Adrenal gland (tissue), 12 donors: ENCODE results near the gene BHLHE40. TPM values are rescaled to one million over a fixed set of nuclear protein-coding genes. Genes with fewer than 3 reads are reported as not detected.
A peak's percentile ranks its signal among the peaks of the same experiment; 100 is the strongest.

Experiments
- DNase-seq, 7 donors: peaks; one replicate each; pipeline ENCODE4 v3.0.0-alpha.2; 2019 to 2020
- H3K27ac ChIP-seq, 5 donors: fragments of 200-600 bp; sonication (generic) in 4 of 5; 1 replicate in 3 of 5; 2 replicates in 2 of 5; pipeline versions ENCODE4 v1.5.1 to v1.8.0; 2016 to 2020; ENCODE audit warnings: mild to moderate bottlenecking in 1 of 5
- H3K27me3 ChIP-seq: fragments of 200-600 bp; 2 replicates; pipeline ENCODE4 v1.8.0; 2021
- H3K36me3 ChIP-seq, 2 donors: fragments of 200-600 bp; replicated peaks in 1 of 2; 1 replicate in 1 of 2; 2 replicates in 1 of 2; pipeline versions ENCODE4 v1.5.1 to v1.8.0; 2018 to 2022
- H3K4me1 ChIP-seq, 2 donors: fragments of 200-600 bp; replicated peaks in 1 of 2; 1 replicate in 1 of 2; 2 replicates in 1 of 2; pipeline versions ENCODE4 v1.5.1 to v1.8.0; 2018 to 2021
- H3K4me3 ChIP-seq, 4 donors: fragments of 200-600 bp; sonication (generic) in 3 of 4; one replicate each; pipeline ENCODE4 v1.5.1; 2016 to 2018
- H3K9me3 ChIP-seq, 3 donors: fragments of 200-600 bp; sonication (generic) in 1 of 3; replicated peaks in 1 of 3; 1 replicate in 2 of 3; 2 replicates in 1 of 3; pipeline versions ENCODE4 v1.5.1 to v1.8.0; 2016 to 2021
- CTCF ChIP-seq, 6 experiments: fragments of 450-650 bp in 4 of 6; fragments of 200-600 bp in 2 of 6; sonication (generic) in 1 of 6; IDR thresholded peaks; 1 replicate in 5 of 6; 2 replicates in 1 of 6; pipeline versions ENCODE4 v1.5.1 to v1.8.0; 2016 to 2021; ENCODE audit warnings: antibody characterized with exemption in 6 of 6, mild to moderate bottlenecking in 2 of 6, moderate library complexity in 1 of 6
- POLR2A ChIP-seq, 2 donors: fragments of 450-650 bp; IDR thresholded peaks; one replicate each; pipeline ENCODE4 v1.6.1; 2017; ENCODE audit warnings: antibody characterized with exemption in 2 of 2, mild to moderate bottlenecking in 2 of 2, moderate library complexity in 1 of 2
- WGBS, 4 donors: extraction: QIAGEN DNeasy Blood & Tissue Kit in 2 of 4; methylation state at CpG; one replicate each; pipeline versions ENCODE4 v1.1.5 to v1.1.7; 2013 to 2017; 5-methylcytosine and 5-hydroxymethylcytosine counted together
- intact Hi-C, 2 donors: fragments of 100-400 bp; cut with DNase I; formaldehyde crosslinking; loops; one replicate each; pipeline versions ENCODE4 v1.14.1 to v1.15.0; 2022 to 2023
- polyA plus RNA-seq, 3 donors: library from polyadenylated mRNA; stranded (reverse); fragments of 200-250 nt in 2 of 3; fragments of 350-450 nt in 1 of 3; fragmentation: Illumina TruSeq in 1 of 3; extraction: RNeasy Lipid Tissue Mini Kit (QIAGEN cat#74804) in 1 of 3; gene quantifications; one replicate each; pipeline ENCODE4 v1.2.3, GENCODE V29; 2013 to 2014
- total RNA-seq, 9 donors: library from RNA; depleted of rRNA in 4 of 9; stranded (reverse); fragments of >200 nt in 4 of 9; fragments of 120-200 nt in 1 of 9; fragmentation: NEBNext Ultra II Directional in 1 of 9; extraction: Animal tissue kit (Norgen Biotek cat#: 25700) in 1 of 9; gene quantifications; one replicate each; pipeline versions ENCODE4 v1.1.0 to v1.2.4, GENCODE V29; 2013 to 2023
- donor health status: healthy with polysubstance abuse.
- donor health status: Bipolar disorder and iron deficiency.
- donor health status: DM: yes; HTN: yes; CAD: no.
- donor health status: DM: no; HTN: no; CAD: no.
- donor health status: DM: no; HTN: no; CAD: no.
- donor health status: DM: yes; HTN: yes; CAD: no.

BHLHE40 gene
- total and polyA plus RNA-seq, 12 donors: 3.4 to 224 (median 75.5) TPM

GRCh38 chr3:5019411-5020241, 40.4 kb downstream of the BHLHE40 start:
- no peaks in the 10 kb centered on the region for H3K36me3 ChIP-seq

GRCh38 chr3:5020242-5020722, 41.0 kb downstream of the BHLHE40 start:
- Histone ChIP-seq H3K27me3 (no peaks in the 10 kb centered on the region), H3K9me3 (no peaks in the 10 kb centered on the region), H3K4me3 (no peak overlapping the region), H3K4me1 (peaks cover 0 to 15% of the 10 kb centered on the region in 2 donors), H3K36me3 (no peaks in the 10 kb centered on the region), H3K27ac (no peak overlapping the region)
- TF ChIP-seq POLR2A (IDR thresholded peaks at IDR 0.05) (no peak), CTCF (IDR thresholded peaks at IDR 0.05) (no peak)
- 81 to 87% (median 85%) methylated on average over 7 of the region's 7 CpGs for WGBS, 4 donors
- intact Hi-C loops: loop anchor here (5.0 to 10.0 kb wide), 2 partner anchors 38 to 305 kb away; no protein-coding TSS in a partner anchor
- DNase-seq: no peak

More at GRCh38 chr3:5019411-5020241, 40.4 kb downstream of the BHLHE40 start:
- TF ChIP-seq POLR2A (IDR thresholded peaks at IDR 0.05): no peak
- no peak for TF ChIP-seq CTCF (IDR thresholded peaks at IDR 0.05)
- WGBS, 4 donors: 79 to 90% (median 89%) methylated on average over 17 to 19 of the region's 19 CpGs
- Histone ChIP-seq H3K27ac (no peak overlapping the region), H3K9me3 (no peaks in the 10 kb centered on the region), H3K27me3 (no peaks in the 10 kb centered on the region), H3K4me1 (peaks cover 0 to 15% of the 10 kb centered on the region in 2 donors), H3K4me3 (no peak overlapping the region)
- intact Hi-C loops: loop anchor here (5.0 to 10.0 kb wide), 2 partner anchors 37 to 305 kb away; no protein-coding TSS in a partner anchor
- no peak for DNase-seq

GRCh38 chr3:5021116-5022092, 42.2 kb downstream of the BHLHE40 start:
- Histone ChIP-seq H3K36me3 (no peaks in the 10 kb centered on the region), H3K4me1 (peaks cover 4 to 17% of the 10 kb centered on the region in 2 donors), H3K9me3 (no peaks in the 10 kb centered on the region), H3K27ac (peak overlapping the region in 4 of 5 donors; percentile 29 to 77 (median 59)), H3K27me3 (no peaks in the 10 kb centered on the region), H3K4me3 (no peak overlapping the region)
- no peak for TF ChIP-seq CTCF (IDR thresholded peaks at IDR 0.05)
- TF ChIP-seq POLR2A (IDR thresholded peaks at IDR 0.05): no peak
- WGBS, 4 donors: 77 to 92% (median 82%) methylated on average over 17 of the region's 17 CpGs
- intact Hi-C loops: loop anchor here (5.0 to 10.0 kb wide), 2 partner anchors 39 to 307 kb away; no protein-coding TSS in a partner anchor
- DNase-seq: peak in 3 of 7 donors; percentile 34 to 56 (median 45)
